GM19239 (cell line): ENCODE results near the gene ZNF808.
"Not testable (repeated sequence)": the region's sequence is repeated elsewhere in the genome, so short reads cannot be mapped to it uniquely, and the experiment has no call there.

Experiments
- DNase-seq: peaks from one replicate; pipeline ENCODE4 v3.0.0; 2011; ENCODE audit warnings: low spot score; ENCODE audit not compliant: insufficient read length
- FAIRE-seq: peaks from 2 replicates; lab custom pipeline; 2011; peaks lifted over from hg19 to GRCh38; lab: Jason Lieb, UNC

The ZNF808 gene

DNA sequence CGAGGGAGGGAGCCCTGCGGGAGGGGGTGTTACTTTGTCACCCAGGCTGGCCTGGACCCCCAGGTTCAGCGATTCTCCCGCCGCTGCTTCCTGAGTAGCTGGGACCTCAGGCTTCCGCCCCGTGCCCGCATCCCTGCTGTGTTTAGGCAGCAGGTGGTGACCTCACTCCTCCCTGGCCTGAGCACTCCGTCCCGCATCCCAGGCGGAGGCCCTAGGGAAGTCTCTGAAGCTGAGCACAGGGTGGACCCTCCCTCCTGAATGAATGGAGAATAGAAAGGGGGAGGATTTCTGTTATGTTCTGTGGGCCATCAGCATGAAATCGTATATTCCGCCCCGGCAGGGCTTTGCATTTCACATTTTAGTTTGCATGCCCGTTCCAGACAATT is 7.9 kb downstream of the ZNF808 start:
- FAIRE-seq, DNase-seq: not testable (repeated sequence)

DNA sequence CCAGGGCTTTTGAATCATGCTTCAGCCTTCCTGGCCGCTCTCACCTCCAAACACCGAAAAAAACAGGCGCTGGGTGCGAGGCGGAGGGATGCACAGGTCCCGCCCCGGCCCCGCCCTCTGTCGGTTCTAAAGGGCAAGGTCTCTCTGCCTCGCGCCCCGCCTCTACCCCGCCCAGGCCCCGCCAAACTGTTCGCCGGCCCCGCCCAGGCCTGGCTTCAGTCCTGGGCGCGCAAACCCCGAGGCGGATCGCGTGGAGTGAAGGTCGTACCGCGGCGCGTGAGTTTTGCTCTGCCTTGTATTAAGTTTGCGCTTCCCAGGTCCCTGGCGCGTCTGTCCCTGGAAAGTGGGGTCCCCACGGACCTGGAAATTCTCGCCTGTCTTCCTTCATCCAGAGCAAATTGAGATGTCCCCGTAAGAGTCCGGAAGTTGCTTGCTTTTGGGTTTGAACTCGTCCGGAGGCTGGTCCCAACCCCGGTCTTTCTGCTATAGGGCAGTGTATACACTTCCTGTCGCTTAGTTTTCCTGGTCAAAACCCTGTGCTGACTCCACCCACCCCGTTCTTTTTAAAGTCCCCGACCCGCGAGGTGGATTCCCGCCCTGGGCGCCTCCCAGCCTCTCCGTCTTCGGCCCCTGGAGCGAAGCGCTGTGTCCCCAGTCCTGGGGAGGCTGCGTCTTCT is 8.4 kb downstream of the ZNF808 start:
- FAIRE-seq (no peak), DNase-seq (peak; percentile 3)

DNA sequence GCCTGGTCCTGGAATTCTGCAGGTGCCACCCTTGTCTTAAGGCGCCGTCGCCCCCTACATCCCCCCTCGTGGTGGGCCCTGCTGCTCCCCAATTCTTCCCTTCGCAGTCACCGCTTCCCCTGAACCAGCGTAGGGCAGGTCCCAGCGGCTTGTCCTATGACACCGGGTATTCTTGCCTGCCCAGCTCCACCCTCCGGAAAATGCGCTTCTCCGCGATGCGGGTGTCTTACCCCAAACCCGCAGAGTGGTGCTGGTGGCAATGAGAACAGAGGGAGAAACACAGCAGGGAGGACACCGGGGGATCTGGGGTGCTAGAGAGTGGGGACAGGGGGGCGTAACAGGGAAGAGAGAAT is 9.0 kb downstream of the ZNF808 start:
- no peak for DNase-seq
- no peak for FAIRE-seq

DNA sequence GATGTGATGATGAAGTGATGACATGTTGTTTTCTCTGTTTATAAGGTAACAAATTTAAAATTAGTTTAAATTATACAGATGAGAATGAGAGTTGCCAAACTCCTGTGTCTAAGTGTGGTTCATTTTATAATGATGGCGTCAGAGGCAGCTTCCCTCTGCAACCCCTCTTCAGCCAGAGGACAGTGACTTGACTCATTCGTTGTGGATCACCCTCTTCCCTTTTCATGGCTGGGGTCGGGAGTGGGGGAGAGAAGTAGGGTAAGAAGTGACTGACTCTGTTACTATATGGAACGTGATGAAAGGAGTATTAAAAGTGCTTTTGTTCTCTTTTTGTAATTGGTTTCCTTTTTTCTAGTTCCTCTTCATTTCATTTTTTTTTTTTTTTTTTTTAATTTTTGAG is 11.3 kb downstream of the ZNF808 start:
- DNase-seq, FAIRE-seq: not testable (repeated sequence)

DNA sequence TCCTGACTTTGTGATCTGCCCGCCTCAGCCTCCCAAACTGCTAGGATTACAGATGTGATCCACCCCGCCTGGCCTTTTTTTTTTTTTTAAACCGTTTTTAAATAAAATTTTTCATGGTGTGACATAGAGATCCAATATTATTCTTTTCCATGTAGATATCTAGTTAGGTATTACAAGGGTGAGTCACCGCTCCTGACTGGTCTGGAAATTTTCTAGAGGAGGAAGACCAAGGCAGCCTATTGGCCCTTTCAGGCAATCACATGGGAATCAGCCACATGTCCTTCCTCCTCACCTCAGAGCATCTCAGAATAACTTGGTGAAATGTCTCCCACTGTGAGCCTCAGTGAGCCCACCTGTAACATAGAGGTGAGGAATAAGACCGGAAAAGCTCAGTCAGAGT is 13.7 kb downstream of the ZNF808 start:
- DNase-seq, FAIRE-seq: not testable (repeated sequence)

DNA sequence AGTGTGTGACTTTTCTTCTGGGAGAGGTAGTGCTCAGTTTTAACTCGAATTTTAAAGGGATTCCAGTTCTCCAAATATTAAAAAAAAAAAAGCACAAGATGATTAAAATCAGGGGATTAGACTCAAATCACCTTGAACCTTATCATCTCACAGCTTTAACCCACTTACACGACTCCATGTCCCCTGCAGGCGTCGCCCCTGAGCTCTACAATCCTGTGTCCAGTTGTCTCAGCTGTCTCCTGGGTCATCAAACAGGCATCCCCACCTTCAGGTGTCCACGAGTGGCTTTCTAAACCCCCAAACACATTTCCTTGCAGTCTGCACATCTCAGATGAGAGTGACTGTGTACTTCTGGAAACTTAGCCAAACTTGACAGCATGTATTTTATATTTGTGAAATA is 14.1 kb downstream of the ZNF808 start:
- no peak for FAIRE-seq
- no peak for DNase-seq

DNA sequence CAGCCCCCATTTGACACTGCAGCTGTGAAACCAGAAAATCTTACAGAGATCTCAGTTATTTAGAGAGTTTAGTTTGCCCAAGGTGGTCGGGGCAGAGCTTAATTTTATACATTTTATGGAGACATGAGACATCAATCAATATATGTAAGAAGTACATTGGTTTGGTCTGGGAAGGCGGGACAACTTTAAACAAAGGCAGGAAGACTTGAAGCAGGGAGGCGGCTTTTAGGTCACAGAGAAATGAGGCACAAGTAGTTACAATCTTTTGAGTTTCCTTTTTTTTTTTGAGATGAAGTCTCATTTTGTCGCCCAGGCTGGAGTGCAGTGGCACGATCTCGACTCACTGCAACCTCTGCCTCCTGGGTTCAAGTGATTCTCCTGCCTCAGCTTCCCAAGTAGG is 15.1 kb downstream of the ZNF808 start:
- not testable (repeated sequence) for DNase-seq, FAIRE-seq

DNA sequence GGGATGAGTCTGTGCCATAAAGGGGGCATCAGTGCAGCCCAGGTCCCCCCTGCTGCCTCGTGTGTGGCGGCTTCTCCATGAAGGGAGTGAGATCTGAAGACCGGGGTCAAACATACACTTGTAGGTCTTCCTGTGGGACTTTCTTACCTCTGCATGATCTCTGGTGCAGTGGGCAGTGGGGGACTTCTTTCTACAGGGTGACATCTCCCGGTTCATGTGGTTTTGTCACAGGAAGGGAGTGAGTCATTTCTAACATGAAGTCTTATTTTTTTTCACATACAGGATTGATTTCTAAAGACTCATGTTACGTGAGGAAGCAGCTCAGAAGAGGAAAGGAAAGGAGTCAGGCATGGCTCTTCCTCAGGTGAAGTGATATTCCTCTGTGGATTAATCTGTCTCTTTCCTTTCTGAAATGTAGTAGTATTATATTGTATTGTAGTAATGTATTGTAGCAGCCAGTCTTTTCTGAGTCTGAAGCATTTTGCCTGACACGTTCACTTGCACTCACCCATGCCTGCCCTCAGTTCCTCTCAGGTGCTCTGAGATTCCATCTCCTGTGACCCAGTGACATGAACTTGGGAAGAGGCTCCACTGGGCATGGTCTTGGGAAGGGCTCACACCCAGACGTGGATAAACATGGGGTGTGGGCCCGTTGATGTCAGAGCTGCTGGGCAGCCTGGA is 15.7 kb downstream of the ZNF808 start:
- no peak for DNase-seq
- no peak for FAIRE-seq

DNA sequence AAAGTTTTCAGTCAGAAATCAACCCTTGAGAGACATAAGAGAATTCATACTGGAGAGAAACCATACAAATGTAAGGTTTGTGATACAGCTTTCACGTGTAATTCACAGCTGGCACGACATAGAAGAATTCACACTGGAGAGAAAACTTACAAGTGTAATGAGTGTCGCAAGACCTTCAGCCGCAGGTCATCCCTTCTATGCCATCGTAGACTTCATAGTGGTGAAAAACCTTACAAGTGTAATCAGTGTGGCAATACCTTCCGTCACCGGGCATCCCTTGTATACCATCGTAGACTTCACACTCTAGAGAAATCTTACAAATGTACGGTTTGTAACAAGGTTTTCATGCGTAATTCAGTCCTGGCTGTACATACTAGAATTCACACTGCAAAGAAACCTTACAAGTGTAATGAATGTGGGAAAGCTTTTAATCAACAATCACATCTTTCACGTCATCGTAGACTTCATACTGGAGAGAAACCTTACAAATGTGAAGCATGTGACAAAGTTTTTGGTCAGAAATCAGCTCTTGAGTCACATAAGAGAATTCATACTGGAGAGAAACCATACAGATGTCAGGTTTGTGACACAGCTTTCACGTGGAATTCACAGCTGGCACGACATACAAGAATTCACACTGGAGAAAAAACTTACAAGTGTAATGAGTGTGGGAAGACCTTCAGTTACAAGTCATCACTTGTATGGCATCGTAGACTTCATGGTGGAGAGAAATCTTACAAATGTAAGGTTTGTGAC is 26.9 kb downstream of the ZNF808 start:
- FAIRE-seq = no peak
- DNase-seq = no peak

DNA sequence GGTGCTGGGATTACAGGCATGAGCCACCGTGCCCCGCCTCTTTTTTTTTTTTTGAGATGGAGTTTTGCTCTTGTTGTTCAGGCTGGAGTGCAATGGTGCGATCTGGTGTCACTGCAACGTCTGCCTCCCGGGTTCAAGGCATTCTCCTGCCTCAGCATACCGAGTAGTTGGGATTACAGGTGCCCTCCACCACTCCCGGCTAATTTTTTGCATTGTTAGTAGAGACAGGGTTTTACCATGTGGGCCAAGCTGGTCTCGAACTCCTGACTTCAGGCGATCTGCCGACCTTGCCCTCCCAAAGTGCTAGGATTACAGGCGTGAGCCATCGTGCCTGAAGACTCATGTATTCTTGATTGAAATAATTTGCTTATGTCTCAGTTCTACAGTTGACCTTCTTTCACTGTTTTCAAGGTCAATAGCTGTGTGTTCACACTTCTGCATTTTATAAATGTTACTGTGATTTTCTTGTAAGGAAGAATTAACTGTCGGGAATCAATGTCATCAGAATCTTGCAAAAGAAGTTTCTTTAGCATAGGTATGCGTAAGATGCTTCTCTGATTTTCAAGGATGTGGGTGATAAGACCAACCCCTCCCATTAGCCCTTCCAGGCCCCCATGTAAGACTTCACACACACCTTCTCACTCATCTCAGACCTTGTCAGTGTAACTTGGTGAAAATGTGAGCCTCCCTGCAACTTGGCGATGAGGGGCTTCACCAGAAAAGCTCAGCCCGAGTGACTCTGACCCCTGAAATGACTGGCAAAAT is 29.9 kb downstream of the ZNF808 start:
- no peak for FAIRE-seq

DNA sequence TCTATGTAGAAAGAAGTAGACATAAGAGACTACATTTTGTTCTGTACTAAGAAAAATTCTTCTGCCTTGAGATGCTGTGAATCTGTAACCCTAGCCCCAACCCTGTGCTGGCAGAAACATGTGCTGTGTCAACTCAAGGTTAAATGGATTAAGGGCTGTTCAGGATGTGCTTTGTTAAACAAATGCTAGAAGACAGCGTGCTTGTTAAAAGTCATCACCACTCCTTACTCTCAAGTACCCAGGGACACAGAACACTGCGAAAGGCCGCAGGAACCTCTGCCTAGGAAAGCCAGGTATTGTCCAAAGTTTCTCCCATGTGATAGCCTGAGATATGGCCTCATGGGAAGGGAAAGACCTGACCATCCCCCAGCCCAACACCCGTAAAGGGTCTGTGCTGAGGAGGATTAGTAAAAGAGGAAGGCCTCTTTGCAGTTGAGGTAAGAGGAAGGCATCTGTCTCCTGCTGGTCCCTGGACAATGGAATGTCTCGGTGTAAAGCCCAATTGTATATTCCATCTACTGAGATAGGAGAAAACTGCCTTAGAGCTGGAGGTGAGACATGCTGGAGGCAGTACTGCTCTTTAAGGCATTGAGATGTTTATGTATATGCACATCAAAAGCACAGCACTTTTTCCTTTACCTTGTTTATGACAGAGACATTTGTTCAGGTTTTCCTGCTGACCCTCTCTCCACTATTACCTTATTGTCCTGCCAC is 31.4 kb downstream of the ZNF808 start:
- not testable (repeated sequence) for FAIRE-seq, DNase-seq

More for the DNA sequence above, 29.9 kb downstream of the ZNF808 start:
- DNase-seq = no peak

DNA sequence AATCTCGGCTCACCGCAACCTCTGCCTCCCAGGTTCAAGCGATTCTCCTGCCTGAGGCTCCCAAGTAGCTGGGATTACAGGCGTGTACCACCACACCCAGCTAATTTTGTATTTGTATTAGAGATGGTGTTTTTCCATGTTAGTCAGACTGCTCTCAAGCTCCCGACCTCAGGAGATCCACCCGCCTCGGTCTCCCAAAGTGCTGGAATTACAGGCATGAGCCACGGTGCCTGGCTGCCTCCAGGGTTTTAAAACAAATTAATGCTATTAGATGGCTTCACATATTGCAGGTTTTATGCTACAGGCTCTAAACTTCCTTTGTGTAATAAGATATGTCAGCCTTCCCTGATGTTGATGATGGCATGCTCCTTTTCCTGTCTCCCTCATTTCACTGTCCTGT is 34.1 kb downstream of the ZNF808 start:
- not testable (repeated sequence) for DNase-seq, FAIRE-seq

DNA sequence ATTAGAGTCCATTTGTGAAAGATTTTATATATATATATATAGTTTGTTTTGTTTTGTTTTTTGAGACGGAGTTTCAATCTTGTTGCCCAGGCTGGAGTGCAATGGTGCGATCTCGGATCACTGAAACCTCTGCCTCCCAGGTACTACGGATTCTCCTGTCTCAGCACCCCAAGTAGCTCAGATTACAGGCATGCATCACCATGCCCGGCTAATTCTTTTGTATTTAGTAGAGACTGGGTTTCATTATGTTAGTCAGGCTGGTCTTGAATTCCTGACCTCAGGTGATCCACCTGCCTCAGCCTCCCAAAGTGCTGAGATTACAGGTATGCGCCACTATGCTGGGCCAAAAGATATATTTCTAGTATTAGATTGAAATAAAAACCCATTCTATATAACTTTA is 38.7 kb downstream of the ZNF808 start:
- FAIRE-seq (no peak), DNase-seq (no peak)

DNA sequence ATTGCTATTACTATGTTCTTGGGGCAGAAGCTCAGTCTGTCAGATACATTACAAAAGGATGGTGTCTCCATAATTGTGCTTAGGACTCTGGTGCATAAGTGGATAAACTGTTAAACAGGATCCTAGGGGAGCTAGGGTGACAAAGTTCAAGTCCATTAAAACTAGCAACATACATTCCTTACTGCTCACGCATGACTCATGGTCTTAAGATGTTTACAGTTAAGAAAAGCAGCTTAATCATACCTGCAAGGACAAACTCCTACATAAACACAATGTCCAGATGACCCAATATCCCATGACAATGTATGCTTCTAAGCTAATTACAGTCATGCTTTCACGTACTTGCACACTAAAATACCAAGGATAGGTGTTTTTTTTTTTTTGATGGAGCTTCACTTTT is 39.1 kb downstream of the ZNF808 start:
- no peak for DNase-seq
- FAIRE-seq = no peak

DNA sequence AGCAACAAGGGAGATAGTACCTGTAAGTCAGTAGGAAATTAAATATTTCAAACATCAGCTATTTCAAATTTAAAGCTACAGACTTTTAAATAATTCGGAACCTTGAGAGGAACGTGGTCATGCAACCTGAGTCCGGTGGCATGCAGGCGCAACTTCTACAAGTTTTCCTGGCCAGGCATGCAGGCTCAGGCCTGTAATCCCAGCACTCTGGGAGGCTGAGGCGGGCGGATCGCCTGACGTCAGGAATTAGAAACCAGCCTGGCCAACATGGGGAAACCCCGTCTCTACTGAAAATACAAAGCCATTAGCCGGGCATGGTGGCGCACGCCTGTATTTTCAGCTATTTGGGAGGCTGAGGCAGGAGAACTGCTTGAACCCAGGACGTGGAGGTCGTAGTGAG is 40.5 kb downstream of the ZNF808 start:
- FAIRE-seq (no peak), DNase-seq (no peak)

DNA sequence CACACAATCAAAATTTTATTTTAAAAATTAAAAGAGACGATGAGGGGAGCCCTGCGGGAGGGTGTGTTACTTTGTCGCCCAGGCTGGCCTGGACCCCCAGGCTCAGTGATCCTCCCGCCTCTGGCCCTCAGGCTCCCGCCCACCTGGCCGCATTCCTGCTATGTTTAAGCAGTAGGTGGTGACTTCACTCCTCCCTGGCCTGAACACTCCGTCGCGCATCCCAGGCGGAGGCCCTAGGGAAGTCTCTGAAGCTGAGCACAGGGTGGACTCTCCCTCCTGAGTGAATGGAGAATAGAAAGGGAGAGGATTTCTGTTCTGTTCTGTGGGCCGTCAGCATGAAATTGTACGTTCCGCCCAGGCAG is 42.2 kb downstream of the ZNF808 start:
- DNase-seq, FAIRE-seq: not testable (repeated sequence)

DNA sequence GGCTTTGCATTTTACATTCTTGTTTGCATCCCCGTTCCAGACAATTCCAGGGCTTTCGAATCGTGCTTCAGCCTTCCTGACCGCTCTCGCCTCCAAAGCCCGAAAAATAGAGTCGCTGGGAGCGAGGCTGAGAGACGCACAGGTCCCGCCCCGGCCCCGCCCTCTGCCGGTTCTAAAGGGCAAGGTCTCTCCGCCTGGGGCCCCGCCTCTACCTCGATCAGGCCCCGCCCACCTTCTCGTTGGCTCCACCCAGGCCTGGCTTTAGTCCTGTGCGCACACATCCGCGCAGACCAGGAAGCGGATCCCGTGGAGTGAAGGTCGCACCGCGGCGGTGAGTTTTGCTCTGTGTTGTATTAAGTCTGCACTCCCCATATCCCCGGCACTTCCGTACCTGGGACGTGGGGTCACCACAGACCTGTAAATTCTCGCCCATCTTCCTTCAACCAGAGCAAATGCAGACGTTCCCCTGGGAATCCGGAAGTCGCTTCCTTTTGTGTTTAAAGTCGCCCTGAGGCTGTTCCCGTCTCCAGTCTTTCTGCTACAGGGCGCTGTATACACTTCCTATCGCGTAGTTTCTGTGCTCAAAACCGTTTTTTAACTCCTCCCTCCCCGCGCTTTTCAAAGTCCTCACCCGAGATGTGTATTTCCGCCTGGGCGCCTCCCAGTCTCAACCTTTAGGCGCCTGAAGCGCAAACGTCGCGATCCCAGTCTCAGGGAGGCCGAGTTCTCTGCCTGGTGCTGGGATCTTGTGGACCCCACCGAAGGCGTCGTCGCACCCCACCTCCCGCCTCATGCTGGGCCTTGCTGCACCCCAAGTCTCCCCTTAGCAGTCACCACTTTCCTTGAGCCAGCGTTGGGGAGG is 42.8 kb downstream of the ZNF808 start, which contains the start of gene ZNF701:
Gene ZNF701, plus strand, starts transcription at position 288 of the 862 bp plus-strand sequence. CDS start 3,861 bp downstream, outside the sequence.
- peak; percentile 79 for FAIRE-seq
- DNase-seq = peak; percentile 50

DNA sequence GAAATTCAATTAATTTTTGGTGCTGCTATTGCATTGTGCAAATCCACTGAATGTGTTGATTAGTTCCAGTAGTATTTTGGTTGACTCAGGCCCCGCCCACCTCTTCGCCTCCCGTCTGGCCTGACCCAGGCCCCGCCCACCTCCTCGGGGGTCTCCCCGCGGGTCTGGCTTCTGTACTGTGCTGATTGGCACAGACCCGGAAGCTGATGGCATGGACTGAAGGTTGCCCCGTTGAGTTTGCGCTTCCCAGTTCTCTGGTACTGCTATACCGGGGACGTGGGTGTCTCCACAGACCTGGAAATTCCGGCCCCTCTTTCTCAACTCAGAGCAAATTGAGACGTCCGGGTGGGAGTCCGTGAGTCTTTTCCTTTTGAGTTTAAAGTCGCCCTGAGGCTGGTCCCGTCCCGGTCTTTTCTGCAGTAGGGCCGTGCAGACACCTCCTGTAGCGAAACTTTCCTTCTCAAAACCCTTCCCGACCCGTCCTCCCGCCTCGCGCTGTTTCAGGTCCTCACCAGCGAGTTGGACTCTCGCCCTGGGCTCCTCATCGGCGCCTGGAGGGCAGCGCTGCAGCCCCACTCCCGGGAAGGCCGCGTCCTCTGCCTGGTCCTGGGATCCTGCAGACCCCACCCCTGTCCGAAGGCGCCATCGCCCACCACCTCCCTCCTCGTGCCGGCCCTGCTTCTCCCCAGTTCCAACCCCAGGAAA is 57.4 kb downstream of the ZNF808 start:
- DNase-seq = no peak
- no peak for FAIRE-seq
